ENCODE measurements around the gene DIDO1. TPM values are rescaled to one million over a fixed set of nuclear protein-coding genes. Genes with fewer than 3 reads are reported as not detected.

The DIDO1 gene
- total and polyA plus RNA-seq, 2 donors (not counting 1 experiment from before 2014, with no cell fraction given), result 57.6 to 124 TPM

- H3K4me1 Mint-ChIP-seq, result peaks cover 30% of the 10 kb centered on the region
- H3K27me3 Mint-ChIP-seq, result no peaks in the 10 kb centered on the region
- Histone ChIP-seq H3K4me1 (ENCODE audit: control insufficient read depth in 2 of 2, insufficient read depth in 2 of 2, low read length in 2 of 2) (peaks cover 12 to 20% of the 10 kb centered on the region in 2 donors), H3K36me3 (replicated peaks in 1 of 2; ENCODE audit: control extremely low read depth in 1 of 2, control insufficient read depth in 1 of 2, extremely low read depth in 1 of 2, insufficient read depth in 2 of 2, low read length in 1 of 2) (peaks cover 3 to 44% of the 10 kb centered on the region in 2 experiments), H3K27me3 (replicated peaks in 1 of 4; ENCODE audit: control extremely low read depth in 1 of 4, control insufficient read depth in 3 of 4, insufficient read depth in 4 of 4, low read length in 3 of 4) (no peaks in the 10 kb centered on the region), H3K9me3 (ENCODE audit: control extremely low read depth in 1 of 3, control insufficient read depth in 2 of 3, insufficient read depth in 1 of 3, low read length in 2 of 3) (no peaks in the 10 kb centered on the region), H3K4me3 (ENCODE audit: control extremely low read depth in 1 of 5, extremely low read depth in 1 of 5, insufficient read depth in 1 of 5, low read depth in 2 of 5, low read length in 4 of 5) (no peak overlapping the region), H3K27ac (ENCODE audit: low read length in 2 of 2) (no peak overlapping the region), H4K20me1 (ENCODE audit: control insufficient read depth, insufficient read depth, low read length, poor library complexity, severe bottlenecking) (peaks cover 47% of the 10 kb centered on the region), H3K9ac (ENCODE audit: low read length) (no peak overlapping the region), H3K4me2 (replicated peaks; ENCODE audit: low read depth, low read length, poor library complexity, severe bottlenecking) (peak overlapping the region; percentile 54), H3K79me2 (ENCODE audit: control insufficient read depth, insufficient read depth, low read length) (no peaks in the 10 kb centered on the region), H2AFZ (ENCODE audit: insufficient read depth, low read depth, low read length, poor library complexity, severe bottlenecking) (no peak overlapping the region)
- TF ChIP-seq EZH2 (IDR thresholded peaks at IDR 0.05; ENCODE audit: borderline replicate concordance, insufficient read depth, low read depth, low read length, poor library complexity, severe bottlenecking) (no peak), CTCF (IDR thresholded peaks at IDR 0.05) (peak; percentile 89)
- ChIA-PET POLR2A (interaction anchor here (1.2 kb wide), 1 partner anchor 72 kb away, joined by 3 read pairs; no protein-coding TSS in a partner anchor), CTCF (interaction anchor here (1.1 to 3.3 kb wide), 9 partner anchors 9 to 112 kb away, joined by 4 to 28 read pairs (median 5); no protein-coding TSS in a partner anchor)
- peak overlapping the region; percentile 41 for H3K4me3 Mint-ChIP-seq
- H3K27ac Mint-ChIP-seq, result peak overlapping the region; percentile 90
- ATAC-seq (ENCODE audit: low read depth), result peak; percentile 96
- 11% methylated on average over 10 of the region's 11 CpGs for WGBS (ENCODE audit: insufficient coverage)
- intact Hi-C loops (cut with micrococcal nuclease), result loop anchor here (1.0 to 2.0 kb wide), 4 partner anchors 27 to 72 kb away; partner anchors contain the start of genes DIDO1 and GID8
- no peaks in the 10 kb centered on the region for H3K9me3 Mint-ChIP-seq (ENCODE audit: insufficient read depth)
- peak; percentile 82 for DNase-seq
Observed at GRCh38 chr20:62900052-62900691, 26.1 kb downstream of the DIDO1 start.

- Mint-ChIP-seq H3K27me3 (no peaks in the 10 kb centered on the region), H3K9me3 (ENCODE audit: insufficient read depth) (no peaks in the 10 kb centered on the region), H3K4me1 (peaks cover 30% of the 10 kb centered on the region), H3K4me3 (no peak overlapping the region), H3K27ac (peak overlapping the region; percentile 90)
- Histone ChIP-seq H3K4me1 (ENCODE audit: control insufficient read depth in 2 of 2, insufficient read depth in 2 of 2, low read length in 2 of 2) (peaks cover 12 to 20% of the 10 kb centered on the region in 2 donors), H3K4me3 (ENCODE audit: control extremely low read depth in 1 of 5, extremely low read depth in 1 of 5, insufficient read depth in 1 of 5, low read depth in 2 of 5, low read length in 4 of 5) (no peak overlapping the region), H3K9ac (ENCODE audit: low read length) (no peak overlapping the region), H3K27ac (ENCODE audit: low read length in 2 of 2) (no peak overlapping the region), H3K9me3 (ENCODE audit: control extremely low read depth in 1 of 3, control insufficient read depth in 2 of 3, insufficient read depth in 1 of 3, low read length in 2 of 3) (no peaks in the 10 kb centered on the region), H3K79me2 (ENCODE audit: control insufficient read depth, insufficient read depth, low read length) (no peaks in the 10 kb centered on the region), H2AFZ (ENCODE audit: insufficient read depth, low read depth, low read length, poor library complexity, severe bottlenecking) (no peak overlapping the region), H3K27me3 (replicated peaks in 1 of 4; ENCODE audit: control extremely low read depth in 1 of 4, control insufficient read depth in 3 of 4, insufficient read depth in 4 of 4, low read length in 3 of 4) (no peaks in the 10 kb centered on the region), H4K20me1 (ENCODE audit: control insufficient read depth, insufficient read depth, low read length, poor library complexity, severe bottlenecking) (peaks cover 48% of the 10 kb centered on the region), H3K4me2 (replicated peaks; ENCODE audit: low read depth, low read length, poor library complexity, severe bottlenecking) (peak overlapping the region; percentile 54), H3K36me3 (replicated peaks in 1 of 2; ENCODE audit: control extremely low read depth in 1 of 2, control insufficient read depth in 1 of 2, extremely low read depth in 1 of 2, insufficient read depth in 2 of 2, low read length in 1 of 2) (peaks cover 2 to 46% of the 10 kb centered on the region in 2 experiments)
- TF ChIP-seq EZH2 (IDR thresholded peaks at IDR 0.05; ENCODE audit: borderline replicate concordance, insufficient read depth, low read depth, low read length, poor library complexity, severe bottlenecking) (no peak), CTCF (IDR thresholded peaks at IDR 0.05) (no peak)
- CTCF ChIA-PET, result interaction anchor here (0.7 to 3.3 kb wide), 10 partner anchors 8 to 112 kb away, joined by 3 to 28 read pairs (median 4); no protein-coding TSS in a partner anchor
- DNase-seq, result no peak
- 24% methylated on average over 5 of the region's 6 CpGs for WGBS (ENCODE audit: insufficient coverage)
- POLR2A ChIA-PET, result no interaction called here
- intact Hi-C loops (cut with micrococcal nuclease), result loop anchor here (1.0 to 2.0 kb wide), 4 partner anchors 27 to 73 kb away; partner anchors contain the start of genes DIDO1 and GID8
- ATAC-seq (ENCODE audit: low read depth), result no peak
Observed at GRCh38 chr20:62899633-62900051, 26.7 kb downstream of the DIDO1 start.

Measured in B cell (primary cell).